Left lung (tissue), 10 donors: ENCODE data around the gene P2RX2. TPM values are rescaled to one million over a fixed set of nuclear protein-coding genes. Genes with fewer than 3 reads are reported as not detected.

Experiments used
- ATAC-seq: fragments of 200-7000 bp; cut with Tn5 transposase; one replicate; pipeline ENCODE4 v1.9.1; 2020; ENCODE audit warnings: moderate library complexity
- DNase-seq, 4 donors: peaks; one replicate each; pipeline ENCODE4 v3.0.0-alpha.2; 2013 to 2020
- H3K27ac ChIP-seq, 2 donors: fragments of 200-600 bp; sonication (generic) in 1 of 2; one replicate each; pipeline versions ENCODE4 v1.5.0 to v1.8.0; 2020 to 2021
- H3K27me3 ChIP-seq, 2 donors: fragments of 200-600 bp; sonication (generic) in 1 of 2; one replicate each; pipeline versions ENCODE4 v1.5.0 to v1.8.0; 2020 to 2021
- H3K36me3 ChIP-seq, 2 donors: fragments of 200-600 bp; sonication (generic) in 1 of 2; one replicate each; pipeline versions ENCODE4 v1.5.0 to v1.8.0; 2020 to 2021
- H3K4me1 ChIP-seq, 2 donors: fragments of 200-600 bp; one replicate each; pipeline ENCODE4 v1.8.0; 2021
- H3K4me3 ChIP-seq, 2 donors: fragments of 200-600 bp; sonication (generic) in 1 of 2; one replicate each; pipeline versions ENCODE4 v1.5.0 to v1.8.0; 2020 to 2021; ENCODE audit warnings: mild to moderate bottlenecking in 1 of 2
- H3K9me3 ChIP-seq, 2 donors: fragments of 200-600 bp; sonication (generic) in 1 of 2; one replicate each; pipeline versions ENCODE4 v1.5.0 to v1.8.0; 2020 to 2021
- CTCF ChIP-seq, 2 donors: fragments of 200-600 bp; sonication (generic) in 1 of 2; IDR thresholded peaks; one replicate each; pipeline versions ENCODE4 v1.5.0 to v1.8.0; 2021; ENCODE audit warnings: antibody characterized with exemption in 2 of 2
- intact Hi-C, 2 donors: fragments of 100-400 bp; cut with DNase I; formaldehyde crosslinking; loops; one replicate each; pipeline versions ENCODE4 v1.11.2 to v1.14.2; 2022
- polyA plus RNA-seq, 6 donors: library from polyadenylated mRNA; unstranded; fragments of 120-200 nt; gene quantifications; one replicate each; pipeline ENCODE4 v1.2.1, GENCODE V29; 2013; ENCODE audit not compliant: insufficient read length in 6 of 6
- total RNA-seq, 2 donors: library from RNA; stranded (reverse); fragmentation: NEBNext Ultra II Directional; extraction: Animal tissue kit (Norgen Biotek cat#: 25700); gene quantifications; one replicate each; pipeline ENCODE4 v1.2.1, GENCODE V29; 2021
- donor health status: DM: no; HTN: yes; CAD: no.
- donor health status: DM: no; HTN: no; CAD: no.

P2RX2 gene
- total and polyA plus RNA-seq, 8 donors: 4.2 to 10.9 (median 5.3) TPM; not detected in 2

- no peak overlapping the region for H3K27ac ChIP-seq
- no peak for ATAC-seq
- H3K4me1 ChIP-seq: peaks cover 0 to 4% of the 10 kb centered on the region in 2 donors
- peaks cover 0 to 53% of the 10 kb centered on the region in 2 donors for H3K36me3 ChIP-seq
- DNase-seq: no peak
- no peak overlapping the region for H3K4me3 ChIP-seq
- no peaks in the 10 kb centered on the region for H3K9me3 ChIP-seq
- intact Hi-C loops: no loop called here
- TF ChIP-seq CTCF (IDR thresholded peaks at IDR 0.05): no peak
- no peaks in the 10 kb centered on the region for H3K27me3 ChIP-seq
Observed at GRCh38 chr12:132576701-132577100, 41.9 kb upstream of the P2RX2 start.

GRCh38 chr12:132577191-132577920 lies 41.2 kb upstream of the P2RX2 start:
- Histone ChIP-seq H3K27ac (no peak overlapping the region), H3K9me3 (no peaks in the 10 kb centered on the region), H3K4me1 (peaks cover 0 to 4% of the 10 kb centered on the region in 2 donors), H3K36me3 (peaks cover 0 to 56% of the 10 kb centered on the region in 2 donors), H3K4me3 (no peak overlapping the region), H3K27me3 (no peaks in the 10 kb centered on the region)
- TF ChIP-seq CTCF (IDR thresholded peaks at IDR 0.05): no peak
- no peak for ATAC-seq
- intact Hi-C loops: no loop called here
- DNase-seq: no peak

GRCh38 chr12:132578118-132578517 lies 40.5 kb upstream of the P2RX2 start:
- H3K4me3 ChIP-seq: no peak overlapping the region
- TF ChIP-seq CTCF (IDR thresholded peaks at IDR 0.05): no peak
- H3K27ac ChIP-seq: no peak overlapping the region
- ATAC-seq (no peak), DNase-seq (no peak)
- peaks cover 0 to 59% of the 10 kb centered on the region in 2 donors for H3K36me3 ChIP-seq
- H3K9me3 ChIP-seq: no peaks in the 10 kb centered on the region
- intact Hi-C loops: no loop called here
- H3K27me3 ChIP-seq: no peaks in the 10 kb centered on the region
- H3K4me1 ChIP-seq: peaks cover 0 to 4% of the 10 kb centered on the region in 2 donors

- no peaks in the 10 kb centered on the region for H3K9me3 ChIP-seq
- TF ChIP-seq CTCF (IDR thresholded peaks at IDR 0.05): no peak
- H3K4me3 ChIP-seq: no peak overlapping the region
- intact Hi-C loops: no loop called here
- no peaks in the 10 kb centered on the region for H3K27me3 ChIP-seq
- peaks cover 0 to 4% of the 10 kb centered on the region in 2 donors for H3K4me1 ChIP-seq
- no peak overlapping the region for H3K27ac ChIP-seq
- H3K36me3 ChIP-seq: peaks cover 0 to 57% of the 10 kb centered on the region in 2 donors
- DNase-seq: no peak
- ATAC-seq: no peak
Observed at GRCh38 chr12:132578826-132579225, 39.8 kb upstream of the P2RX2 start.

GRCh38 chr12:132579744-132580143 lies 38.8 kb upstream of the P2RX2 start:
- H3K27me3 ChIP-seq: no peaks in the 10 kb centered on the region
- no peak for TF ChIP-seq CTCF (IDR thresholded peaks at IDR 0.05)
- DNase-seq (no peak), ATAC-seq (no peak)
- H3K4me1 ChIP-seq: peaks cover 0 to 4% of the 10 kb centered on the region in 2 donors
- H3K9me3 ChIP-seq: no peaks in the 10 kb centered on the region
- H3K36me3 ChIP-seq: peaks cover 0 to 48% of the 10 kb centered on the region in 2 donors
- H3K4me3 ChIP-seq: no peak overlapping the region
- intact Hi-C loops: no loop called here
- no peak overlapping the region for H3K27ac ChIP-seq
